ENCODE results near the gene COG4.

COG4 gene

GRCh38 chr16:70553645-70554044, 30.3 kb upstream of the COG4 start:
- Histone ChIP-seq H3K36me3 (ENCODE audit: control insufficient read depth, insufficient read depth, low read length) (peaks cover 45% of the 10 kb centered on the region), H3K4me3 (replicated peaks; ENCODE audit: low read depth, low read length) (no peak overlapping the region), H3K27me3 (replicated peaks; ENCODE audit: control insufficient read depth, insufficient read depth, low read length) (no peaks in the 10 kb centered on the region)
- DNase-seq (ENCODE audit: extremely low read depth, insufficient read length), result no peak
- TF ChIP-seq CTCF (IDR thresholded peaks at IDR 0.05; ENCODE audit: insufficient read depth, low read length, poor library complexity, severe bottlenecking), result no peak

- Histone ChIP-seq H3K4me3 (replicated peaks; ENCODE audit: low read depth, low read length) (no peak overlapping the region), H3K27me3 (replicated peaks; ENCODE audit: control insufficient read depth, insufficient read depth, low read length) (no peaks in the 10 kb centered on the region), H3K36me3 (ENCODE audit: control insufficient read depth, insufficient read depth, low read length) (peaks cover 48% of the 10 kb centered on the region)
- no peak for DNase-seq (ENCODE audit: extremely low read depth, insufficient read length)
- TF ChIP-seq CTCF (IDR thresholded peaks at IDR 0.05; ENCODE audit: insufficient read depth, low read length, poor library complexity, severe bottlenecking), result no peak
Measured at GRCh38 chr16:70552675-70553074, 29.3 kb upstream of the COG4 start.

- no peak for TF ChIP-seq CTCF (IDR thresholded peaks at IDR 0.05; ENCODE audit: insufficient read depth, low read length, poor library complexity, severe bottlenecking)
- no peak overlapping the region for H3K4me3 ChIP-seq (replicated peaks; ENCODE audit: low read depth, low read length)
- DNase-seq (ENCODE audit: extremely low read depth, insufficient read length), result no peak
- H3K27me3 ChIP-seq (replicated peaks; ENCODE audit: control insufficient read depth, insufficient read depth, low read length), result no peaks in the 10 kb centered on the region
- peaks cover 45% of the 10 kb centered on the region for H3K36me3 ChIP-seq (ENCODE audit: control insufficient read depth, insufficient read depth, low read length)
Measured at GRCh38 chr16:70551788-70552187, 28.4 kb upstream of the COG4 start.

GRCh38 chr16:70550082-70550481, 26.7 kb upstream of the COG4 start:
- H3K36me3 ChIP-seq (ENCODE audit: control insufficient read depth, insufficient read depth, low read length), result peaks cover 39% of the 10 kb centered on the region
- H3K27me3 ChIP-seq (replicated peaks; ENCODE audit: control insufficient read depth, insufficient read depth, low read length), result no peaks in the 10 kb centered on the region
- no peak overlapping the region for H3K4me3 ChIP-seq (replicated peaks; ENCODE audit: low read depth, low read length)
- DNase-seq (ENCODE audit: extremely low read depth, insufficient read length), result no peak
- TF ChIP-seq CTCF (IDR thresholded peaks at IDR 0.05; ENCODE audit: insufficient read depth, low read length, poor library complexity, severe bottlenecking), result no peak

GRCh38 chr16:70548936-70549335, 25.6 kb upstream of the COG4 start:
- Histone ChIP-seq H3K36me3 (ENCODE audit: control insufficient read depth, insufficient read depth, low read length) (peaks cover 34% of the 10 kb centered on the region), H3K27me3 (replicated peaks; ENCODE audit: control insufficient read depth, insufficient read depth, low read length) (no peaks in the 10 kb centered on the region), H3K4me3 (replicated peaks; ENCODE audit: low read depth, low read length) (no peak overlapping the region)
- DNase-seq (ENCODE audit: extremely low read depth, insufficient read length), result no peak
- no peak for TF ChIP-seq CTCF (IDR thresholded peaks at IDR 0.05; ENCODE audit: insufficient read depth, low read length, poor library complexity, severe bottlenecking)

GRCh38 chr16:70544548-70544947, 21.2 kb upstream of the COG4 start:
- no peak overlapping the region for H3K4me3 ChIP-seq (replicated peaks; ENCODE audit: low read depth, low read length)
- peaks cover 33% of the 10 kb centered on the region for H3K36me3 ChIP-seq (ENCODE audit: control insufficient read depth, insufficient read depth, low read length)

More at GRCh38 chr16:70544548-70544947, 21.2 kb upstream of the COG4 start:
- DNase-seq (ENCODE audit: extremely low read depth, insufficient read length), result no peak
- H3K27me3 ChIP-seq (replicated peaks; ENCODE audit: control insufficient read depth, insufficient read depth, low read length), result no peaks in the 10 kb centered on the region
- no peak for TF ChIP-seq CTCF (IDR thresholded peaks at IDR 0.05; ENCODE audit: insufficient read depth, low read length, poor library complexity, severe bottlenecking)

All from GM06990 (cell line).